Glomerular visceral epithelial cell (primary cell): ENCODE data around the gene KNG1.
"Not testable (repeated sequence)": the region's sequence is repeated elsewhere in the genome, so short reads cannot be mapped to it uniquely, and the experiment has no call there.

Source experiments
- DNase-seq: peaks from one replicate; pipeline ENCODE4 v3.0.0-alpha.2; 2016; ENCODE audit errors: extremely low spot score

KNG1 gene

DNA sequence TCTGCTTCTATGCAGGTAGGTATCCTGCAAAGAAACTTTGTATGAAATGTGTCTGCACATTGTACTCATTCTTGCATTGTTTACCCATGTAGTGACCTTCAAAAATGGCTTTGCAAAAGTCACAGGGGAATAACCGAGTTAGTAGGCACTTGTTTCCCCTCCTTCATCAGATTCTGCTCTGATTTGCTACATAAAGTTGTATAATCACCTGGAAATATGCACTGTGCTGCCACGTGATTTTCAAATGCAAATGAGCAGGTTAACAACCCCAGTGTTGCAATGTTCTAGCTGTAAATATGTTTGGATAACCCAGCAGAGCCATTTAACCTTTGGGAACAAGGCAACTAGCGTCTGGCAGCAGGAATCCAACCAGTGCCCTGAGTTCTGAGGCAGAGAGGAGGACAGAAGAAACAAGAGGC, at the start of gene KNG1:
Gene KNG1, plus strand, starts transcription at position 321 of the 419 bp plus-strand sequence. CDS start 184 bp downstream, outside the sequence.
- DNase-seq, result no peak

DNA sequence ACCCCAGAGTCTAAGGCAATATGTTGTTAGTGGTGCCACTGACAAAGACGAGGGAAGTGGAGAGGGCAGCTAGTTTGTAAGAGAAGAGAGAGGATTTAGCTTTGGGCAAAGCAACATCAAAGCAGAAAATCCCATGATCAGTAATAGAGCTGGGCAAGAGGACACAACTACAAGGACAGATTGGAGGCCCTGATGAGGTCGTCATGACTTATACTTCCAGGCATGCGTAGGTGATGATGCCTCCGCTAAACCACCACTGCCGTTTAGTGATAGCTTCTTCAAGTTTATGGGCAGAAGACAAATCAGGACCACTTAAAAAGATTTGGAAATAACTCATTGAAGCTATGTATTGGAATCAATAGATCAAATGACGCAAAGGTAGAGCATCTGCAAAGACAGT, 48.7 kb upstream of the KNG1 start:
- DNase-seq, result no peak

DNA sequence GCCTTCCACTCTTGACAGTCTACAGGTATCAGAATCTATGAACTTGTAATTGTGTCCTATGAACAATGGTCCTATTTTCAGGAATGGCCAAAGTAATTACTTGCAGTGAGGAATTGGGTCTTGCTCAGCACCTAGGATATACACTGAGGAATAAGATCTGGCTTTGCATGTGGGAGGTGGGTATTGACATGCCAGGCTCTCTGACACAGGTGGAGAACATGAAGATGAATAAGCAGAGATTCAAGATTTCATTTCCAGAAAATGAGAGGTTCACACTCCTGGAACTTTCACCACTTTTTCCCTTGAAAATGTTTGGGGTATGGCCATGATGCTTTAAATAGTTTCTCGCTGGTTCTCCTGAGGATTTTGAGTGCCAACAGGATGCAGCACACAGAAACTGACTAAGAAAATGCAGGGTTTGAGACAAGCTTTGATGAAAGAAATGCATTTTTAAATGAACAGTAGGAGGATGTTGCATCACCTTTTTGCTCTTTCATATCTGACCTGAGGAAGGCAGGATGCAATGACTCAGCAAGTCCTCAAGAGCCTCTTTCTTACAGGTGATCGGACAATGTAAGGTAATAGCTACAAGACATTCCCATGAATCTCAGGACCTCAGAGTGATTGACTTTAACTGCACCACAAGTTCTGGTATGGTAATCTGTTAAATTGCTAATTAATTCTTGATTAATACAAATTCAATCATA, 47.6 kb upstream of the KNG1 start:
- no peak for DNase-seq

DNA sequence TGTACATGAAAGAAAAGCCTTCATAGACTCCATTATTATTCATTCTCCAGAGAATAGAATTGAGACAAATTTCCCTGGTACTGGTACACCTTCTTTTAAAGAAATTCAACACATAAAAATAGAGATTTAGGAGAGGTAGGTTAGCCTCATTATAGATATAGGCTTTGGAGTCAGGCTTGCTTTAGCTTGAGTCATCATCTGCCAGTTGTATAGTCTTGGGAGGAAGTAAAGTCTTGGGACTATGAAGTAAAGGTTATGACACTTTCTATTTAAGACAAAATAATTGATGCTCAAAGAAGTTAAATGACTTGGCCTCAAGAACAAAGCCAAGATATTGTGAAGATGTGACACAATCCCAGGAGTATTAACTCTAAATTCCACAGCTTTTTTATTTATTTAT, 47.0 kb upstream of the KNG1 start:
- DNase-seq, result no peak

DNA sequence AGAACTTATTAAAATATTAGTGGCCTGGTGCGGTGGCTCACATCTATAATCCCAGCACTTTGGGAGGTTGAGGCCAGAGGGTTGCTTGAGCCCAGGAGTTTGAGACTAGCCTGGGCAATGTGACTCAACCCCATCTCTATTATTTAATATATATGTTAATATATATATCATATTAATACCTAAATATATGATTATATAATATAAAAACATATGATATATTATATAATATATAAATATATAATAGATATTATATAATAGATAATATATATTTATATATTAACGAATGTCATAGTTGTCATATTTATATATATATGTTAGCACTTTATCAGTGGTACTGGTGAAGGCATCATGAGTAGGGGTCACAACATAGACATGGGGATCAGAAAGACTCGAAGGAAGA, 46.1 kb upstream of the KNG1 start:
- no peak for DNase-seq

DNA sequence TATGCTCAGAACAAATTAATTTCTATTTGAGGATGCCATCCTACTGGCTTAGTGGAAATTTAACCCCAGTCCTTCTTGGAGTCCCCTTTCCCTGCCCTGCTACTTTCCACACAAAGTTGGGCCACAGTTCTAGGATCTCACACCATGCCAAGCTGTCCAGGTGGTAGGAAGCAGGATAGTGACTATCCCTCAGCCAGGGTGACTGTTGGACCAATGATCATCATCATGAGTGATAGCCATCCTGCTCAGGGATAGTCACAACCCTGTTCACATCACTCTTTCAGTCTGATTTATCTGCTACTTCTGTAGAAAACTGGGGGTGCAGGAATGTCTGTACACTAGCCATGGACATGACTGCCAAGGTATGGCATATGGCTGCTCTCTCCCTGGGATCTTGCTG, 38.6 kb upstream of the KNG1 start:
- DNase-seq, result no peak

DNA sequence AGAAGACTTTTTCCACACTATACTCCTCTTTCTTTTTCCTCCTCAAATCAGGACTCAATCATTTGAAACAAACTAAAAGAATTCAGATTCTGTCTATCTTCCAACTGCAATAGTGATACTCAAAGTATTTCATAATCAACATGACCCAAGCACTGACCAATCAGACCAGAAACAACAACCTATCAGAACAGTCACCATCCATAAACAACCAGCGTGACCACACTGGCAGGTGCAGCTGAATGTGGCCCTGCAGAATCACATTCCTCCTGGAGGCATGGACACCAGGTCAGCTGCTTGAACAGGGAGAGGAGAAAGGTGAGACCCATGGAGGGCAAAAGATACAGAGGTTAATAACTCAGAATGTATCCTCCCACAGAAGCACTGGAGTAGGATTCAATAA, 38.0 kb upstream of the KNG1 start:
- DNase-seq, result no peak

DNA sequence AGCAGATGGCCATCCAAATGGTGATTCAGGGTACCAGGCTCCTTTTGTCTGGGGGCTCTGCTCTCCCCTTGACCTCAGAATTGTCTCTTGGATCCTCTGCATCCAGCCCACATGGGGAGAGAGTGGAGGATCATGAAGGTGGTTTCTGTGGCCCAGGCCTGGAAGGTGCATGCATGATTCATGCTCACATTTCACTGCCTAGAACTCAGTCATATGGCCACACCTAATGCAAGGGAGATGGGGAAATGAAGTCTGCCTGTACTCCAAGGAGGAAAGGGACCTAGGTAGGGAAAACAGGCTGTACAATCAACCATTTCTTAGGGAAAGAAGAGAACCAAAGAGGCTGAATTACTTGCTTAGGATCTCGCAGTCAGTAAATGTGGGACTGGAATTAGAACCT, 36.3 kb upstream of the KNG1 start:
- DNase-seq, result no peak

DNA sequence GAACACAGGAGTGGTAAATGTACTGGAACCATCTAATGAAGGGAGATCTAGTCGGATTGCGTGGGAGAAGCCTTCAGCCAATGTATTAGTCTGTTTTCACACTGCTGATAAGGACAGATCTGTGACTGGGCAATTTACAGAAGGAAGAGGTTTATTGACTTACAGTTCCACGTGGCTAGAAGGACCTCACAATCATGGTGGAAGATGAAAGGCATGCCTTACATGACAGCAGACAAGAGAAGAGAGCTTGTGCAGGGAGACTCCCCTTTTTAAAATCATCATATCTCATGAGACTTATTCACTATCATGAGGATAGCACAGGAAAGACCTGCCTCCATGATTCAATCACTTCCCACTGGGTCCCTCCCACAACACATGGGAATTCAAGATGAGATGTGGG, 34.3 kb upstream of the KNG1 start:
- DNase-seq, result no peak

DNA sequence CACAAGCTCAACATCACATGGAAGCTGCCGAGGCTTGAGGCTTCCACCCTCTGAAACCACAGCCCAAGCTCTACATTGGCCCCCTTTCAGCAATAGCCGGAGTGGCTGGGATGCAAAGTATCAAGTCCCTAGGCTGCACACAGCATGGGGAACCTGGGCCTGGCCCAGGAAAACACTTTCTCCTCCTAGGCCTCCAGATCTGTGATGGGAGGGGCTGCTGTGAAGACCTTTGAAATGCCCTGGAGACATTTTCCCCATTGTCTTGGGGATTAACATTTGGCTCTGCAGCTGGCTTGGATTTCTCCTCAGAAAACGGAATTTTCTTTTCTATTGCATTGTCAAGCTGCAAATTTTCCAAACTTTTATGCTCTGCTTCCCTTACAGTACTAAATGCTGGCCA, 33.2 kb upstream of the KNG1 start:
- DNase-seq, result no peak

DNA sequence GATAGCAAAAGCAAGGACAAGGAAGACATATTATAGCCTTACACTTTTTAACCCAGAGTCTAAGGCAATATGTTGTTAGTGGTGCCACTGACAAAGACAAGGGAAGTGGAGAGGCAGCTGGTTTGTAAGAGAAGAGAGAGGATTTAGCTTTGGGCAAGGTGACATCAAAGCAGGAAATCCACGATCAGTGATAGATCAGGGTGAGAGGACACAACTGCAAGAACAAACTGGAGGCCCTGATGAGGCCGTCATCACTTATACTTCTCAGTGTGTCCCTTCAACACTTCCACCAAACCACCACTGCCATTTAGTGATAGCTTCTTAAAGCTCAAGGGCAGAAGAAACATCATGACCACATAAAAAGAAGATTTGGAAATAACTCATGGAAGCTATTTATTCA, 30.7 kb upstream of the KNG1 start:
- not testable (repeated sequence) for DNase-seq

DNA sequence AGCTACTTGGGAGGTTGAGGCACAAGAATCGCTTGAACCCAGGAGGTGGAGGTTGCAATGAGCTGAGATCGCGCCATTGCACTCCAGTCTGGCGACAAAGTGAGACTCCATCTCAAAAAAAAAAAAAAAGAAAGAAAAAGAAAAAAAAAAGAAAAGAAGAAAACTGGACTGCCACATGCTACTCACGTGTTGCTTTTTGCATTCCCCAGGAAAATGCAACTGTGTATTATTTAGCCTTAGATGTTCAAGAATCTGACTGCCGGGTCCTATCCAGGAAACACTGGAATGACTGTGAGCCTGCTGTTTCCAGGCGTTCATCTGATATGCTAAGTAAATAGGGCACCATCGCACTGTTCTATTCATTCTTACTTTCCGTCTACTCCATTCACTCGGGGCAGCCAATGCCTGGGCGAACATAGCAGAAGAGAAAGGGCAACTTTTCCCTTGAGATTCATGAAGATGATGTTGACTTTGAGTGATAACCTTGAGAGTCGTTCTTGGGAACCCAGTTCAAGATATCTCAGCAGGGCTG, 30.0 kb upstream of the KNG1 start:
- DNase-seq, result no peak

DNA sequence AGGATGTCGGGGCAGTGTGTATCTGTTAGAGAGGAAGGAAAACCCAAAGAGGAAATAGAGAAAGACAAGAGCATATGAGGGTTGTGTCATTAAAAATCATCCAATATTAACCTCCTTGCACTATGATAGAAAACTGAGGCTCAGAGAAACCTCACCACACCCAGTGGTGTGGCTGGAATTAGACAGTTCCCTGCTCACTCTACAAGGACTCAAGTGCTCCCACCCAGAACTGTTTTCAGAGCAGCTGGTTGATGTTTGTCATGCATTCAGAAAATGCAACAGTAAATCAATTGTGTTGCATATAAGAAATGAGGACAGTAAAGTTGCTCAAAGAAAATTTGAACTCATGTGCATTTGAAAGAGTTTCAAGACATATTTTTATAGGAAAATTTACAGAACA, 26.9 kb upstream of the KNG1 start:
- DNase-seq, result not testable (repeated sequence)

DNA sequence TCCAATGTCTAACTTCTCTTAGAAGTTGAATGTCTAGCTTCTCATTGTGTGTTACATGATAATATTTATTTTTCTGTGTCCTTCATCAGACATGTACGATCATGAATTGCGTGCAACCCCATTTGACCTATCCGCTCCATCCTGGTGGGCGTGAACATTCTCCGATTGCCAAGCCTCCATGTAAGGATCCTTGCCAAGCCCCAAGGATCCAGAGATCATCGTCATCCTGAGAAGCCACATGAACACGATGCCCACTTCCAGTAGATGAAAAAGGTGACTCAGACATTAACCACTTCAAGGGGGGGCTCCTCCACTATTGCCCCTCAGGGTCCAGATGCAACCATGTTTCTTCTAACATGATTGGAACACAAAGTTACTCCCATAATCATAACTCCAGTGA, 25.5 kb upstream of the KNG1 start:
- DNase-seq, result no peak

DNA sequence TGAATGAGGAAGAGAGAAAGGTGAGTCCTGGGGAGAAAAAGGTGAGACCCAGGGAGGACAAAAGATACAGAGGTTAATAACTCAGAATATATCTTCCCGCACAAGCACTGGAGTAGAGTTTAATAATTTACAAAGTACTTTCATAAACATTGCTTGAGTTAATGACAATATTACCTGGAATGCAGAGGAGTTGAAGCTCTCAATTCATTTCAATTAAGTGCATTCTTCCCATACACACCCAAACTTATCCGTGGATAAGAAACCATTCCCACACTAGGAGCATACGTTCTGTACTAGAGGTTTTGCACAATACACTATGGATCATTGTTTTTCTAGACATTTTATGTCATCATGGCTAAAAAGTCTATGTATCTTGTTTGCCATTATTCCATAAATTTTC, 23.3 kb upstream of the KNG1 start:
- no peak for DNase-seq

DNA sequence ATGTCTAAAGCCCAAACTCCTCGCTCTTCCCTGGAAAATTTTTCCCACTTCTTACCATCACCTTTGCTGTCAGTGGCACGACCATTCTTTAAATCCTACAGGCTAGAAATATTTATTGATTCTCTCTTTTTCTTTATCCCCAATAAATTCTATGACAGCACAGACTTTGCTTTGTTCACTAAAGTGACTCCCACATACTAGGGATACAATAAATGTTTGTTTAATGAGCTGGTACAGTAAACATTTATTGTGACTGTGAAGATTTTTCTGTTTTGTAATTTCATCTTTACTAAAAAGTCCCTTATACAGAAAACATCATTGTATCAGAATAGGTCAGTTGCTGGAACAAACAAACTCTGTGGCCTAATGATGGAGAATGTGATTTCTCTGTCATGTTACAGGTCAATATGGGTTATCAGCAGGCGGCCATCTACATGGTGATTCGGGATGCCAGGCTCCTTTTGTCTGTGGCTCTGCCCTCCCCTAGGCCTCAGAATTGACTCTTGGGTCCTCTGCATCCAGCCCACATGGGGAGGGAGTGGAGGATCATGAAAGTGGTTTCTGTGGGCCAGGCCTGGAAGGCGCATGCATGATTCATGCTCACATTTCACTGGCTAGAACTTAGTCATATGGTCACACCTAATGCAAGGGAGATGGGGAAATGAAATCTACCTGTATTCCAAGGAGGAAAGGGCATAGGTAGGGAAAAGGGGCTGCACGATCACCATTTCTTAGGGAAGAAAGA, 22.7 kb upstream of the KNG1 start:
- DNase-seq, result no peak

DNA sequence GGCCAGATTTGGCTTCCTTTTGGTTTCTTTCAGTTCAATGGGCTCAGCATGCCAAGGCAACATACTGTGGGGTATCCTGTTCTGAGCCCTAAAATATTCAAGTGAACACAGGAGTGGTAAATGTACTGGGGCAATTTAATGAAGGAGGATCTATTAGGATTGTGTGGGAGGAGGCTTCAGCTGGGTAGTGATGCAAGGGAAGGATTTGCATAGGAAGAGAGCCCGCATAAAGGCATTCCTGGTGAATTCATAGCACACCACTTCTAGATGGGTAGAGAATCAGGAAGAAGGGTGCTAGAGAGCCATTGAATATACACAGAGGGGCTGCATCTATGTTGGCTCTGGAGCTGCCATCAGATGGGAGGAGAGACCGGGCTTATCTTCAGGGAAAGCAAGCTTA, 20.6 kb upstream of the KNG1 start:
- DNase-seq, result no peak

DNA sequence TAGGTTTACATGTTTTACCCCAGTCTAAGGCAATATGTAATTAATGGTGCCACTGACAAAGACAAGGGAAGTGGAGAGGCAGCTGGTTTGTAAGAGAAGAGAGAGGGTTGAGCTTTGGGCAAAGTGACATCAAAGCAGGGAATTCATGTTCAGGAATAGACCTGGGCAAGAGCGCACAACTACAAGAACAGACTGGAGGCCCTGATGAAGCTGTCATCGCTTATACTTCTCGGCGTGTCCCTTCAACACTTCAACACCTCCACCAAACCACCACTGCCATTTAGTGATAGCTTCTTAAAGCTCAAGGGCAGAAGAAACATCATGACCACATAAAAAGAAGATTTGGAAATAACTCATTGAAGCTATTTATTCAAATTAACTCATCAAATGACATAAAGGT, 19.6 kb upstream of the KNG1 start:
- DNase-seq, result no peak

DNA sequence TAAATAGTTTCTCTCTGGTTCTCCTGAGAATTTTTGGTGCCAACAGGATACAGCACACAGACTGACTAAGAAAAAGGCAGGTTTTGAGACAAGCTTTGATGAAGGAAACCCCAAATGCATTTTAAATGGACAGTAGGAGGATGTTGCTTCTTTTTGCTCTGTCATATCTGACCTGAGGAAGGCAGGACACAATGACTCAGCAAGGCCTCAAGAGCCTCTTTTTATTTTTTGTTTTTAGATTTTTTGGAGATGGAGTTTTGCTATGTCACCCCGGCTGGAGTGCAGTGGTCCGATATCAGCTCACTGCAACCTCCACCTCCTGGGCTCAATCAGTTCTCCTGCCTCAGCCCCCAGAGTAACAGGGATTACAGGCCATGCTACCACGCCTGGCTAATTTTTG, 16.9 kb upstream of the KNG1 start:
- no peak for DNase-seq

DNA sequence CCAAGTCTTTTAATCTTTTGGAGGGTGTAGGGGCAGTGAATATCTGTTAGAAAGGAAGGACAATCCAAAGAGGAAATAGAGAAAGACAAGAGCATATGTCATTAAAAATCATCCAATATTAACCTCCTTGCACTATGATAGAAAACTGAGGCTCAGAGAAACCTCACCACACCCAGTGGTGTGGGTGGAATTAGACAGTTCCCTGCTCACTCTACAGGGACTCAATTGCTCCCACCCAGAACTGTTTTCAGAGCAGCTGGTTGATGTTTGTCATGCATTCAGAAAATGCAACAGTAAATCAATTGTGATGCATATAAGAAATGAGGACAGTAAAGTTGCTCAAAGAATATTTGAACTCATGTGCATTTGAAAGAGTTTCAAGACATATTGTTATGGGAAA, 14.7 kb upstream of the KNG1 start:
- not testable (repeated sequence) for DNase-seq

DNA sequence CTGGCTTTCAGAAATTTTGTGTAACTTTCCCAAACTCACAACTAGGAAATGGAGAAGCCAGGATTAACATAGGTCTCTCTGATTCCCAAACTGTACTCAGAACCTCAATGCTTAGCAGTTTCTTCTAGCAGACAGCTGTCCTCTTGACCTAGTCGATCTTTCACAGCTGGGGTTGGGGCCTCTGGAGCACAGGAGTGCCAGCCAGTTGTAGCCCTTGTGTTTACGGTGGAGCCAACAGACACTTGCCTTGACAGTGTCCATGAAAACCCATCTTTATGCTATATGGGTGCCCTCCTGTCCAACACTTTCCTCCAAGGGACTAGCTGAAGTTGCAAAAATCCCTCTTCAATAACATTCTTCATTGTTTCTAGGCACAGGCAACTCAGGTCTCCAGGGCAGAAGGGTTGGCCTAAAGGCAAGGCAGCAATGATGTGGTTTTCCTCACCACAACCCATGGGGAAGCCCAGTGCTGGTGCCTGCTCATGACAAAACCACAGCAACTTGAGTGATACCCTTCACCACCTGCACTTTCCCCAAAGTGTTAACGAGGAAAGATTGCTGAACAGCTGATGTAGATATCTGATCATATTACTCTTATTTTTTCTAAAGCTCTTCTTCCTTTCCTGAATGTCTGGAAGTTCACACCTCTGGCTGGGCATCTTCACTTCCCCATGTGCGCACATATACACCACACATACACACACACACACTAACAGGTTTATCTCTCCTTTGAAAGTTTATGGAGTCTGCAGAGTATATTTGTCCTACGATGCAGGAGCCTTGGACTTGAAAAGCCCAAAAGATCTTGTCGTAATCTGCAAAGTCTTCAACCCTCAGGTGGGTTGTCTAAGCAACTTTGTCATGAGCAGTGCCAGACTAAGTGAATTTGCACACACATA, 11.0 kb upstream of the KNG1 start:
- no peak for DNase-seq

DNA sequence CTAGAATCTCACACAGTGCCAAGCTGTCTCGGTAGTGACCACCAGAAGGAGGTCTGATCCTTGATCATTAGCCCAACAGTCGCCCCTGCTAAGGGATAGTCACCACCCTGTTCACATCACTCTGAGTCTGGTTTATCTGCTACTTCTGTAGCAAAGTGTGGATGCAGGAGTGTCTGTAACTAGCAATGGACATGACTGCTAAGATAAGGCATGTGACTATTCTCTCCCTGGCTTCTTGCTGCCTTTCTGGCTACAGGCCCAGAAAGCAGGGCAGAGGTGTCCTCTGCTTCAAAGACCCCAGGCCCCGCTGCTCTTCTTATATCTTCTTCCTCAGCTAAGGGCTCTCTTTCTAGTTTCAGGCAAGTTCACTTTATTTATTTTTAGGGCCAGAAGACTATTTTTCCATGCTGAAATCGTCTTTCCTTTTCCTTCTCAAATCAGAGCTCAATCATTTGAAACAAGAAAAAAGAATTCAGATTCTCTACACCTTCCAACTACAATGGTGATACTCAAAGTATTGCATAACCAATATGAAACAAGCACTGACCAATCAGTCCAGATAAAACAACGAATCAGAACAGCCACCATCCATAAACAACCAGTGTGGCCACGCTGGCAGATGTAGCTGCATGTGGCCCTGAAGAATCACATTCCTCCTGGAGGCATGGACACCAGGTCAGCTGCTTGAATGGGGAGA, 8.0 kb upstream of the KNG1 start:
- DNase-seq, result no peak
